ENCODE data around the gene CAPN10.

GRCh38 chr2:240643811-240644150, 57.2 kb downstream of the CAPN10 start:
- TF ChIP-seq GATA3 (IDR thresholded peaks at IDR 0.05; ENCODE audit: low read depth, low read length) = no peak
- no peak for TF ChIP-seq GATA2 (IDR thresholded peaks at IDR 0.05; ENCODE audit: low read depth, low read length)

Measured in SH-SY5Y (cell line).